Activated CD4-positive, alpha-beta T cell treated with anti-CD3 and anti-CD28 coated beads for 48 hours (primary cell): ENCODE measurements around the gene FGF3.

Experiments
- DNase-seq: peaks from one replicate; pipeline ENCODE4 v3.0.0-alpha.2; 2020

FGF3 gene

DNA sequence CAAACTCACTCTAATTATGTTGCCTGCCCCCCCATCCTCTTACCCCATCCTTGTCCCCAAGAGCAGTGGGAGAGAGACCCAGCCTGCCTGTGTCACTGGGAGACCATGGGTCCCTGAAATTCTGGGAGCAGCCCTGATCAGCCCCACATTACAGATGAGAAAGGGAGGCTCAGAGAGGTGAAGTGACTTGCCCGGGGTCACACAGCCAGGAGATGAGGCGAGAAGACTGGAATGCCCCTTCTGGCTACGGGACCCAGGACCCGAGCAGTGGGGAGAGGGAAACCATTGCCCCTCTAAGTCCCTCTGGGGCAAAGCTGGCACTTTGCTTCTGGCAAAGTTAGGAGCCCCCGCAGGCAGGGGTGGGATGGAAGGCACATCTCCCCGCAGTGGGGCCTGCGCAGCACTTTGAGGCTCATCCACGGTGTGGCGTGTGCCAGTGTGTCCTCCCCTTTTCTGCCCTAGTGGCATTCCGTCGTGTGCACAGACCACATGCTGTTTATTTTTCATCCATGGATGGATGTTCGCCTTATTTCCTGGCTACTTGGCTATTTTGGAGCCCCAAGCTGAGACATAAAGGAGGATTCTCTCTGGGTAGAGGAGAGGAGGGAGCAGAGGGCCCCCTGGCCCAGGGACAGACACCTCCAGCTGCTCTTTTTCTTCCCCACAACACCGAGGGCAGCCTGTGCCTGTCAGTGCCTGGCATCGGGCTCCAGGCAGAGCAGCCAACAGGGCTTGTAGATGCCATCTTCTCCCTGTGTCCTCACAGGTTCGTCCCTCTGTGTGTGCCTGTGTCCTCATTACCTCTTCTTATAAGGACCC lies 3.7 kb upstream of the FGF3 start:
- no peak for DNase-seq

DNA sequence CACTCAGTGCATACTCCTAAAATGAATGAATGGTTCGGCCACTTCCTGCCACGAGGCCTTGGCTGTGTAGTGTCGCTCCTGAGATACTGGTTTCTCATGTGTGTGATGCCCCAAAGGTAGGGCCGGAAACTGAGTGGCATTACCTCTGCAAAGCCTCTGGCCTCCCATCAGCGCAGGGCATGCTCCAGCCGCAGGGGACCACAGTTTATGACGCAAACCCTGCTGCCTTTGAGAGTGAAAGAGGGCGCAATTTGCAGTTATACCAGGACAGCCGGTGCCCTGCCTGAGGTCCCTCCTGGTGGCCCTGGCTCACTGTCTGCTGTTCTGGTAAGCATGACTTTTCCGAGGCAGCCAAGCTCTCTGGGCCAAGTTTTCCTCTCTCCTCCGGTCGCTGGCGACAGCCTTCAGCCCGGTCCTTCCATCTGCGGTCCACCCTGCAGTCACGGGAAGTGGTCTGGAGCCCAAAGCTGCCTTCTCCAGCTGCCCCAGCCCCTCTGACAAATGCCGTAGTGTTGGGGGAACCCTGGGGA lies 2.4 kb upstream of the FGF3 start:
- DNase-seq: no peak

DNA sequence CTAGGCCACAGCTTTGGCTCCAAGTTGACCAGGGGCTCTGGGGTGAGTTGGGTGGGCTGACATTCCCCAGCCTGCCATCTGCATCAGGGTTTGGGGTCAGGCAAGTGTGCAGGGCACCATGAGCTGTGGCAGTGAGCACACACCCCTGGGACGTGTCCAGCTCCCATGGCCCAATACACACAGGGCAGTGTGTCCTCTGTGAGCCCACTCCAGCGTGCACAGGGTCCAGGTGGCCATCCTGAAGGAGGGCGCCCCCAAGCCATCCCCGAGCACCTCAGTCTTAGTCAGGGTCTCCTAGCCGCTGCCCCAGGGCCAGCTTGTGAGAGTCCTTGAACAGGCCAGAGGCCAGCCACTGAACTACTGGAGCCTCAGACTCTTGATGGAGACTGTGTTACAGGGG lies 1.2 kb upstream of the FGF3 start:
- no peak for DNase-seq

DNA sequence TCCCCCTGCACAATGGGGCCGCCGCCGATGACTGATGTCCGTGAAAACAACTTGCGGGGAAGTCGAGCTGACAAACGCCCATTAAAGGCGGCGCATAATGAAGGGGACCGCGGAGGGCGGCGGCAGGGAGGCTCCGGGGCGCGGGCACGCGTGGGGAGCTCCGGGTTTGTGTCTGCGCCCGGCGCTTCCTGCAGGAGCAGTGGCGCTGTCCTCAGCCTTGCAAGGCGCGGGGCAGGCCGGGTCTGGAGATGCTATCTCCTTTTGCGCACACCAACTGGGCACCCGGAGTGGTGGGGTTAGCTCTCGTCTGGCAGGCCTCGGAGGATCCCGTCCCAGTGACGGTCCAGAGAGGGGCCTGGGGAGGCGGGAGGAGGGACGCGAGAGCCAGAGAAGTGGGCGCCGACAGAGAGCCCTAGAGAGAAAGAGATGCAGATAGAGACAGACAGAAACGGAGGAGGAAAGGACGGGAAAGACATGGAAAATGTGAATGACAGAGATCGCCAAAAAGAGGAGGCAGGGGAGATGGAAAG lies 390 bp upstream of the FGF3 start:
- DNase-seq: no peak

DNA sequence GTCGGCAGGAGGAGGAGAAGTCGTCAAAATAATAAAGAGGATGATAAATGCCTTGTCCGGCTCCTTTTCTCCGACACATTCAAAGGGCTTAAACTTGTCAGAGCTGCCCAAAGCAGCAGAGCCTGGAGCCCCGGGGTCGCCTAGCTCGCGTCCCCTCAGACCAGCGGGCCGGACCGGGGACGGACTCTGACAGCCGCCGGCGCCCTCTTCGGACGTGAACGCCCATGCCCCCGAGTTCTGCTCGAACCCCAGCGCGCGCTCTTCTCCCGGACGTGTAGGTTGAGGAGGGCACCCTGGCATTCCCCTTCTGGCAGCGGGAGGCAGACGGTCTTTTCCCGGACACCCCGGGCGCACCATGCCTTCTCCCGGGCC lies 999 bp downstream of the FGF3 start:
- DNase-seq: no peak

DNA sequence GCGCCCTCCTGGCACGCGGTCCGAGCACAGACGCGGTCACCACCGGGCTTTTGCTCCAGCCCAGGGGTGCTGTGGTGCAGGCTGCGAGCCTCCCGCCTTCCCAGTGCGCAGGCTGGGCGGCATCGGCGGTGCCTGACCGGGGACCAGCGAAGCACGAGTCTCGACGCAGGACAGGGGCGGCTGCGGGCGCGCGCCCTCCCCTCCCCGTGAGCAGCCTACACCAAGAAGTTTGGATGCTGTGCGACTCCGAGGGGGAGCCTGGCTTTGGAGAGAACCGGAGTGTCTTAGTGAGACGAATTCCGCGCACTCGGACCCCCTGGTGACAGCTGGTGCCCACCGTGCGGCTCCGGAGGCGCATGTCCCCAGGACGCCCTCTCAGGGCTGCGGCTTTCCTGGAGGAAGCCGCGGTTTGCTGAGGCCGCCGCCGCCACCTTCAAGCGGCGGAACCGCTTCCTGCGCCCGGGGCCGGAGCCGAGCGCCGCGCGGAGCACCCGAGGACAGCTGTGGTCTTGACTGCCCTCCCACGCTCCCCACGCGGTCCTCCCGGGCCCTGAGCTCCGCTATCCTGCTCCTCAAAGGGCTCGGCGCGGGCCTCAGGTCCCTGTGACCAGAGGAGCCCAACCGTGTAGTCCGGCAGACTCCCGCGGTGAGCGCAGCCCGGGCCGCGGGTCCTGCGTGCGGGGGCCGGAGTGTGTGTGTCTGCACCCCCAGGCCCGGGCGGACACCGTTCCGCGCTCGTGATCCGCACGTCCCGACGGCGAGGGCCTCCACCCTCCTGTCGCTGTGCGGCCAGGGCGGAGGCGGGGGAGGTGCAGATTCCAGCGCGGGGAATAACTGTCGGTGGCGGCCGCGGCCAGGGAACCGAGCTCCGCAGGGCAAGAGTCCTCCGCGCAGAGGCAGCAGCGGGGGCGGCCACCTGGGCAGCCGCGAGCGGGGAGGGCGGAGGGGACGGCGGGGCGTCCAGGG lies 1.7 kb downstream of the FGF3 start:
- no peak for DNase-seq

DNA sequence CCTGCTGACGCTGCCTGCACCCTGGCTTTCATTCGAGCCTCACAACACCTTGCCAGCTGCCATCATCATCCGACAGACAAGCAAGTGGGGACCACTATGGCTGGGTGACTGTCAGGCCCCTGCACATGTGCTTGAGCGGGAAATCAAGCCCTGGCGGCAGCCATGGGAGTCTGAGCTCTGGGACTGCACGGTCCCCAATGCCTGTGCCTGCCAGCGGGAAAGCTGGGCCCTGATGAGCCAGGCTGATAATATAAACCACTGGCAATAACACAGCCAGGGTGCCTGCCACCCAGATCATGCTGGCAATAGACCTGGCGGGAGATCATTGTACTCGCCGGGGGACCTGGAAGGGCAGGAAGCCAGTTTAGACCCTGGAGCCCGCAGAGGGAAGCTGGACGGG lies 2.5 kb downstream of the FGF3 start:
- no peak for DNase-seq

DNA sequence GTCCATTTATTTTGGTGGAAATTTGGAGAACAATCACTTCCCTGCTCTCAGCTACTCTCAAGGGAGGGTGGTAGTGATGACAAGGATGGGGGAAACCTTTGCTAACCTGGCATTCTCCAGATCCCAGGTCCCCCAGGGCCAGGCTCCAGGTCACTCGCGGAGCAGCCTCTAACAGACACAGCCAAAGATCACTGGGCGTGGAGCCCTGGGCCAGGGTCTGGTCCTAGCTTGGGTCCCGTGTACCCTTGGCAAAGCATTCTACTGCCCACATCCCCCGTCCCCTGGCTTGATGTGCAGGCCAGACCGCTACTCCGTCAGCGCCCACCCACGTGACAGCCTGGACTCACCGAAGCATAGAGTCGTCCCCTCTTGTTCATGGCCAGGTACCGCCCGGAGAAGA lies 3.2 kb downstream of the FGF3 start:
- DNase-seq: no peak

DNA sequence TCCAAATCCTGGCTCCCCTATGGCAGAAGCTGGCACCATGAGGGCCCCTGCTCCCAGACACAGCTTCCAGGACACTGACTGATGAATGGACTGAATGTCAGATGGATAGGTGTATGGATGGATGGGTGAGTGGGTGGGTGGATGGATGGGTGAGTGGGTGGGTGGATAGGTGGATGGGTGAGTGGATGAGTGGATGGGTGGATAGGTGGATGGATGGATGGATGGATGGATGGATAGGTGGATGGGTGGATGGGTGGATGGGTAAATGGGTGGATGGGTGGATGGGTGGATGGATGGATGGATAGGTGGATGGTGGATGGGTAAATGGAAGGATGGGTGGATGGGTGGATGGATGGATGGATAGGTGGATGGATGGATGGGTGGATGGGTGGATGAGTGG lies 4.3 kb downstream of the FGF3 start:
- no peak for DNase-seq

DNA sequence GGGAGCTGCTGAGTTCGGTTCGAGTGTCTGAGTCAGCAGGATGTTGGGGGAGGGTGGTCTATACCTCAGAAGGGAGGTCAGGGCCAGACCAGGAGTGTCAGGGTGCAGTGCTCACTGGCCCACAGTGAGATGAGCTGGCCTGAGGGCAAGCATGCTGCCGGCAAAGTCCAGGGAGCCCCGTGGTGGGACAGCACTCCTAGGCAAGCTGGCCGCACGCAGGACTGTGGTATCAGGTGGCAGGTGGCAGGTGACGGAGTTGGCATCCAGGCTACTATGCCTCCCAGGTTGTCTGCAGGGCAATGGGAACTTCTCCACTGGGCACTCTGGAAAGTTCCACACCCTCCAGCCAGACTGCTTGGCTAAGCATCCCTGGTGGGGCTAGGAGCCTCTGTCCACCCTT lies 4.8 kb downstream of the FGF3 start:
- DNase-seq: no peak

DNA sequence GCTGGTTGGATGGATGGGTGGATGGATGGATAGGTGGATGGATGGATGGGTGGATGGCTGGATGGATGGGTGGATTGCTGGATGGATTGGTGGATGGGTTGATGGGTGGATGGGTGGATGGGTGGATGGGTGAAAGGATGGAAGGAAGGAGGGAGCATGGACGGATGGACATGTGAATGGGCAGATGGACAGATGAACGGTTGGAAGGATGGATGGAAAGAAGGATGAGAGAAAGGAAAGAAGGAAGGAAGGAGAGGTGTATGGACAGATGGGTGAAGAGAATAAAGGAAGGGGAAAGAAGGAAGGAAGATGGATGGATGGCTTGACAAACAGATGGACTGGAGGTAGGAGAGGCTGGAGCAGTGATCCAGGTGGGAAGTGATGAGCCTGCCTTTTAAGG lies 5.4 kb downstream of the FGF3 start:
- no peak for DNase-seq

DNA sequence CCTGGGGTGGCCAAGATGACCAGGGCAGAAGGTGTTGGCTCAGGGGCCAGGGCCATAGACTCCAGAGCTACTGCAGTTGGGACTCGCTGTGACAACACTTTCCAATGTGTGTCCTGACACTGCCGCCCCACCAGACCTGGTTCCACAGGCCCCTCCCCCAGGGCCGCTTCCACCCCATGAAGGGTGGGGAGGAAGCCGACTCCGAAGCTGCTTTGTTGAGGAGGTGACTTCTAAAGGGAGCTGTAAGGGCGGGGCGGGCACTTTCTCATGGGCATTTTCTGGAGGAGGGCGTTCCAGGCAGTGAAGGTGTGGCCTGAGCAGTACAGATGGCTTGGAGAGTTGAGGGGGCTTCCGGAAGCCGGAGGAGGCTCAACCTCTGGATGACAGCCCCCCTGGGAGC lies 6.3 kb downstream of the FGF3 start:
- no peak for DNase-seq

DNA sequence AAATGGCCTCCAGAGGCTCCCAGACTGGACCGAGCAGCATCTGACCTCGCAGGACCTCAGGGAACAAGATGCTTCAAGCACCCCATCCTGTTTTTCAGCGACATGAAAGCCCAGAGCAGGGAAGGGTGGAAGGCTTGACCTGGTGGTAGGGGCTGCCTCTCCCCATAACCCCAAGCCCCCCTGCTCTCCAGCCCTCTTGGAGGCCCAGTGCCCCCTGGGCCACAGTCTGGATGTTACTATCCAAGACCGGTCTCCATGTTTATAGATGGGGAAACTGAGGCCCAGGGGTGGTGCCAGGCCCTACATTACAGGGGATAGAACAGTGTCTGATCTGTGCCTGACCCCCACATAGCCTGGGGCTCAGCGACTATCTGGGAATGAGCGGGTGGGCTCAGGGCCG lies 7.0 kb downstream of the FGF3 start:
- DNase-seq: no peak

DNA sequence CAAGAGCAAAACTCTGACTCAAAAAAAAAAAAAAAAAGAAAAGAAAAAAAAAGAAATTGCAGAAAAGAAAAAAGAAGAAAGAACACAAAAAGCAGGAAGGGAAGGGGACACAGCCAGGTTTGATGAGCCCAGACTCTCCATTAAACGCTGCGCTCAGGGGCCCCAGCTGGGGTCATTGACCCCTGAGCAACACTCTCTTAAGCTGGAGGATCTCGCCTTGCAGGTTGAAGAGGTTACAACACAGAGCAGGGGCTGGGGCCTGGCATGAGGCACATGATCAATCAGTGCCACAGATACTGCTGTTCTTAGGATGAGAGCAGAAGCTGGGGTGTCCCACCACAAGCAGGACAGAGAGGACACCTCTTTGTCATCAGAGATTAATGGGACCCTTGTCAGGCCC lies 7.8 kb downstream of the FGF3 start:
- no peak for DNase-seq

DNA sequence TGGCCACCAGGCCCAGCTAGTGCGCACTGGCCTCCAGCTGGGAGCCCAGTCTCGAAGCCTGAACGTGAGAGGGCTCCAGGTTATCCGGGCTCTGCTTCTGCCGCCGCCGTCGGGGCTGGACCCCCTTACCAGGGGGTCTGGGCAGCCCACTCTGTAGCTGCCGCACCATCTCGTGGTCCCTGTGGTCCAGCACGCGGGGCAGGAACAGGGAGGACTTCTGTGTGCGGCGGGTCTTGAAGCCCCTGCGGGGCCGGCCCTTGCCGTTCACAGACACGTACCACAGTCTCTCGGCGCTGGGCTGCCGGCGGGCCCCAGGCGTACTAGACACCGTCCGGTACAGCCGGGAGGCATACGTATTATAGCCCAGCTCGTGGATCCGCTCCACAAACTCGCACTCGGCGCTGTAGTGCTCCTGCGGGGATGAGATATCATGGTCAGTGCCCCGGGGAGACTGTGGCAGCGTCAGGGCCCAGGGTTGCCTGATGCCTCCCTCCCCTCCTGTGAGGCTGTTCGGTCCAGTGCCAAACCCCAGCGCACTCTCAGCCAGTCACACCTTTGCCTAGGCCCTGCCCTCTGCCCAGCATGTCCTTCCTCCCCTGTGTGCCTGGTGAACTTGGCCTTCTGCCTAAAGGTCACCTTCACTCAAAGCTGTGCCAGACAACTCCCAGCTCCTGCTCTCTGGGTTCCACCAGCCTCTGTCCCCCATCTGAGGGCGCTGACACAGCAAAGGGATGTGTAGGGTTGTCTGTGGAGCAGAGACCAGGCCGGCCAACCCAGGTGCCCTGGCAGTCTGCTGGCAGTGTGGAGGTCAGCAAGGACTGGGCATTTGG lies 8.7 kb downstream of the FGF3 start:
- DNase-seq: no peak

DNA sequence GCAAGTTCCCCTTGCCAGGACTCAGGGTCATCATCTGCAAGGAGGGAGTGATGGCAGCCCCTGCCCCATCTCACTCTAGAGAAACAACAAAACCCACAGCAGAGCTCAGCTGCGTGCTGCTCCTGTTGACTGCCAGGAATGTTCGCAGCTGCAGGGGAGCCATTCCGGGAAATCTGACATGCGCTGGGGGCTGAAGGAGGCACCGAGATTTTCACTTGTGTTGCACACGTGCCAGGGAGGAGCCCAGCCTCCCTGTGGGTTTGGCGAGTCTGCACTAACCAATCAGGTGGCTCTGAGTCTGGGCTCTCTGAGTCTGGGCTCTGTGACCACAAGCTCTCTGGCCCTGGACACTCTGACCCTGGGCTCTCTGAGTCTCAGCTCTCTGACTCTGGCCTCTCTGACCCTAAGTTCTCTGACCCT lies 10.5 kb downstream of the FGF3 start:
- no peak for DNase-seq

DNA sequence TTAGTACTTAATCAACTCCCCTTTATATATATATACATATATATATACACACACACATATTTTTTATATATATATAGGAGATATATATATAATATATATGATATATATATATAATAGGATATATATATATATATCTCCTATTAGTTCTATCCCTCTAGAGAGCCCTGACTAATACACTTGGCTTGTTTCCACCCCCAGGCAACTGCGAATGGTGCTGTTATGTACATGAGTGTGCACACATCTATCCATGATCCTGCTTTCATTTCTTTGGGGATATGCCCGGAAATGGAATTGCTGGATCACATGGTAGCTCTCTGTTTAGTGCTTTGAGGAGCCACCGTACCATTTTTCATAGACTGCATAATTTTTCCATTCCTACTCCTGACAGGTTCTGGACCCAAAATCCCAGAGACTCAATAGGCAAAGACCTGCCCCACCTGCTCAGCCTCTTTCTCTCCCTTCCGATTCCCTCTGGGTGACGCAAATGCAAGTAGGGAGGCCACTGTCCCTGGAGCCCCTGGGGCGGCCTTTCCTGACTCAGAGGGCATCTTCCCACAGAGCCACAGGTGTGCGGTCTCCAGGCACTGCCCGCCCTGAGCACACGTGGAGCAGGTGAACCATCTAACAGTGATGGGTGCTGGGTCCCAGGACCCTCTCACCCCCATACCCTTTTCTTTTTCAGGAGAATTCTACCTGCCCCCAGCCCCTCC lies 12.0 kb downstream of the FGF3 start:
- no peak for DNase-seq

DNA sequence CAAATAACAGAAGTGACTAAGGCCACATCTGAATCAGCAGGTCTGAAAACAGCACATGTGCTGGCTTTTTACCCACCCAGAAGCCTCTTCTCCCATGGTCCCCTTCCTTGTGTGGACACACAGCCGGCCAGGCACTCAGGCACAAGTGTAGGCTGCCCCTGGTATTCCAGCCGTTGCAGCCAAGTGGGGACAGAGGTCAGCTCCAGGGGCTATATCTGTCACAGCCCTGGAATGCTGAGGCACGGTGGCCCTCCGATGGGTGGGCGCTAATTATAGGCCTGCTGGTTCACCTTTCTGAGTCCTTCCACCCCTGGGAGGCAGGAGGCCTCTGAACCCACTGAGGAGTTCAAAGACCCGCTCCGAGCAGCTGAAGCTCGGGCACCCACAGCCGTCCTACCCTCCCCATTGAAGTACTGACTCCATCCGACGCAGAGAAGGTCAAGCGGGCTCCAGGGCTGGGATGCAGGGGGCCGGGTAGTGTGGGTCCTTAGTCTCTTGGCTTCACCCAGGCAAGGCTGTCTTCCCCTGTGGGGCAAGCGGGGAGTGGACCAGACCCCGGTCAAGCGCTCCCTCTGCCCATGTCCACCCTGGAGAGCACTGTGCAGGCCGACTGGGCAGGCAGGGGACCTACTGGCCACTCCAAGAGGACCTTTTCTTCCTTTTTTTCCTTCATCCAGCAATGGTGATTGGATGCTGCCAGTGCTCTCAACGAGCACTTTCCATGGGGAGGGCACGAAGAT lies 14.3 kb downstream of the FGF3 start:
- no peak for DNase-seq

DNA sequence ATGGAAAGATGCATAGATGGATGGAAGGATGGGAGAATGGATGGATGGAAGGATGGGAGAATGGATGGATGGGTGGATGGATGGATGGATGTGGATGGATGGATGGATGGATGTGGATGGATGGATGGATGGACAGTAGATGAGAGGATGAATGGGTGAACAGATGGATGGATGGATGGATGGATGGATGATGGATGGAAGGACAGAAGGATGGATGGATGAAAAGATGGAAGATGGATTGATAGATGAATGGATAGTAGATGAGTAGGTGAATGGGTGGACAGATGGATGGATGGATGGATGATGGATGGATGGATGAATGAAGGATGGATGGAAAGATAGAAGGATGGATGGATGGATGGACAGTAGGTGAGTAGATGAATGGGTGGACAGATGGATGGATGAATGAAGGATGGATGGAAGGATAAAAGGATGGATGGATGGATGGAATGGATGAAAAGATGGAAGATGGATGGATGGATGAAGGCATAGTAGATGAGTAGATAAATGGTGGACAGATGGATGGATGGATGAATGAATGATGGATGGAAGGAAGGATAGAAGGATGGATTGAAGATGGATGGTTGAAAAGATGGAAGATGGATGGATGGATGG lies 15.5 kb downstream of the FGF3 start:
- DNase-seq: no peak

DNA sequence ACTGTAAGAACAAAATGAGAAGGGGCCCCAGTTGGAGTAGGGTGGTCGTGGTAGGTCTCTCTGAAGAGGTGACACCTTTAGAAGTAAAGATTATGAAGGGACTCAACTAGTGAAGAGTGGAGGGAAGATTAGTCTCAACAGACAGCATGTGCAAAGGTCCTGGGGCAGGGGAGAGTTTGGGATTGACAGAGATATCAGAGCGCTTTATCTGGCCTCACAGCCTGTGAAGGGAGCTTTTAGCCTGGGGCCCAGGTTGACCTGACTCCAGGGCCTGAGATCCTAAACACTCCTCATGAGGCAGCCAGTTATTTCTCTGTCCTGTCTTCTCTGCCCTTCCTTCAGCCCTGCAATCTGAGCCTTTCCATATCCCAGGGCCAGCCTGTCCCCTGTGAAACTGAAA lies 16.2 kb downstream of the FGF3 start:
- no peak for DNase-seq

DNA sequence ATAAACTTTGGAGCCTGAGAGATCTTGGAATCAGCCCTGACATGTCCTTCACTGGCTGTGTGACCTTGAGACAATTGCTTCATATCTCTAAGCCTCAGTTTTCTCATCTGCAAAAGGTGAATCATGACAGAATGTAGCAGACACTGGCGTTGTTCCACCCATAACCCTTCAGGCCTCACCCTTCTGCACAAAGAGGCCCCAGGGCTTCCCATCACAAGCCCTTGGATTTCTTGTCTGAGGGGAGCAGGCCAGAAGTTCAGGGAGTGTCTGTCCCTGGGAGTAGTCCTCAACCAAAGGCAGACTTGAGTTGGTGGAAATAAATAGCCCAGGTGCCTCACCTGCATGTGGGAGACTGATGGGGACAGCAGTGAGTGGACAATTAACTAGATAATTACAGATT lies 16.6 kb downstream of the FGF3 start:
- no peak for DNase-seq
